KG1 (cell line): ENCODE measurements around the gene EGLN2.
"Not testable (repeated sequence)": the region's sequence is repeated elsewhere in the genome, so short reads cannot be mapped to it uniquely, and the experiment has no call there.

Experiments used
- DNase-seq: peaks from one replicate; lab custom pipeline; 2025; lab: John Stamatoyannopoulos, UW

Gene EGLN2

DNA sequence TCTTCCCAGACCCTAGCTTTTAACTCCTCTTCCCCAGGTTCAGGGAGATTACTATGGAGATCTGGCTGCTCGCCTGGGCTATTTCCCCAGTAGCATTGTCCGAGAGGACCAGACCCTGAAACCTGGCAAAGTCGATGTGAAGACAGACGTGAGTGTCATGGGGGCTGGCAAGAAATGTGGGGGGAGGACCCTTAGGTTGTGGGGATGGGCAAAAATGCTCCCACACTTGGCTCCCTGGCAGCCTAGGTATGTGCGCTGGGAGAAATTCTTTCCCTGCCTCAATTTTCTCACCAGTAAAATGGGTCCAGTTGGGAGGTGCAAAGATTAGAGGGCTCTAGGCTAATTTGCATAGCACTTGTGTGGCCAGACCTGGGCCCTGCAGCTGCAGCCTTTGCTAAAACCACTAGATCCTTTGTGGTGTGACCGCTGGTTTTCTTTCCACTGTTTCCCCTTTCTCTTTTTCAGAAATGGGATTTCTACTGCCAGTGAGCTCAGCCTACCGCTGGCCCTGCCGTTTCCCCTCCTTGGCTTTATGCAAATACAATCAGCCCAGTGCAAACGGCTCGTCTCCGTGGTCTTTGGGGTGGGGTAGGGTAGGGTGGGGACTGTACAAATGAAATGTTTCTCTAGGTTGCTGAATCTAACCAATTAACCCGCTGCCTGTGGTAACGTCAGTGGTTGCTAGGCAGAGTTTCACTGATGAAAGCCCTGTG lies 21.9 kb upstream of the EGLN2 start:
- DNase-seq = peak; percentile 87

DNA sequence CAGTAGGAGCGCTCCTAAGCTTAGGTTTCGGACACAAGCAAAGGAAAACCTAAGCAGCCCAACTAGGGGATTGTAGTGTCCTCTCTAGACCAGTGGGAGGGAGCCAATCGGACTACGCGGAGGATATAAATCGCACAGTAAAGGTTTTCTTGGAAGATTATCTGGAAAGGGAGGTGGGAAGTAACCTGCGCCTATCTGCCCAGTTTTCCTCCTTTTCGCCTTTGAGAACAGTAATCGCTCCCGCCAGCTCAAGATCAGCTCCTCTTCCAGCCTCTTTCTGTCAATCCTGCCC lies 21.4 kb upstream of the EGLN2 start:
- DNase-seq = no peak

DNA sequence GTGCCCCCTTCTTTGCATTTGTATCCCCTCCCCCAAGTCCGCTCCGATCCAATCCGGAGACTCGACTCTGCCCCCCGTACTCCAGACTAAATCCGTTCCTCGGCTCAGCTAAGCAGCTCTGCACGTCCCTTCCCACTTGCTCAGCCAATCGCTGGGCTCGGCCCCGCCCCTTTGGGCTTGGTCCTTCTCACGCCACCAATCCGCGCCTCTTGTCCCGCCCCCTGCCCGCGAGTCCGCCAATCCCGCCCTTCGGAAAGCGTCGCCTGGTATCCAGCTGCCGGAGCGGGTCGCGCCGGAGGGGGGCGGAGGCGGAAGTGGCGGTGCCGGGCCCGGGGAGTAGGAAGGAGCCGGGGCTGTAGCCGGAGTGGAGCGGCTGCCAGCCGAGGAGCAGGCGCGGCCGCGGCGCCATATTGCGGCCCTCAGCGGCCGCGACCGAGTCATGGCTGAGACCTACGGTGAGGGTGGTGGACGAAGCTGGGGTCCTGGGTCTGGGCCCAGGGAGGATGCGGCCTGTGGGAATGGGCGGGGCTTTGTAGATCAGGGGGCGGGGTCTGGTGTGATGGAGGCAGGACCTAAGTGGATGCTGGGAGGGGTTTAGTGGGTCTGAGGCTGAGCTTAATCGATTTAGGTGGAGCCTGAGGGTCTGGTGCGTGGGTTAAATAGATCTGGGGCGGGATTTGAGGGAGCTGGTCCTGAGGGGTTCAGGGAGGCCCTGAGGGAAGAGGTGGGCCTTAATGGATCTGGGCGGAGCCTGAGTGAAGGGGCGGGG lies 20.9 kb upstream of the EGLN2 start, which contains the start of gene RAB4B:
TSS of gene RAB4B (plus strand) at position 311 of the 769 bp plus-strand sequence. CDS start at position 440, 129 bp downstream.
- peak; percentile 93 for DNase-seq

DNA sequence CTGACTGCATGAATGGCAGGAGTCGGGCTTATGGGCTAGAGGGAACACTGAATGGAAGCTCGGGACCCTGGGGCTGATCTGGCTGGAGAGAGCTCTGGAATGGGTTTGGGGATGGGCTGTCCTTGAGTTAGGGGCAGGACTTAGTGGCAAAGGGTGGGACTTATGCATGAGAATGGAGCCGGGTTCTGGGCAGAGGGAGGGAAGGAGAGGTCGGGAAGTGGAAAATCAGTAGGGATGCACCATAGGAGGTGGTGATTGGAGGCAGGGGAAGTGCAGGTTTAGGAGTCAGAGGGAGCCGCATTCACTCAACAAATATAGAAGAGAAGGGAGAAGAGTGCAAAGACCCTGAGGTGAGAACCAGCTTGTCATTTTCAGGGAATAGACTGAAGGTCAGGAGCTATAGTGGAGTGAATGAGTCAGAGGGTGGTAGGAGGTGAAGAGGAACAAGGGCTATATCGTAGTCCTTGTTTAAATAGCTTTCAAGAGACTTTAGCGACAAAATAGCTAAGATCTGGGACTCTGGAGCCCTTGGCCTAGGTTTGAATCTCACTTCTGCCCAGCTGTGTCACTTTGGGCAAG lies 20.2 kb upstream of the EGLN2 start:
- DNase-seq = no peak

DNA sequence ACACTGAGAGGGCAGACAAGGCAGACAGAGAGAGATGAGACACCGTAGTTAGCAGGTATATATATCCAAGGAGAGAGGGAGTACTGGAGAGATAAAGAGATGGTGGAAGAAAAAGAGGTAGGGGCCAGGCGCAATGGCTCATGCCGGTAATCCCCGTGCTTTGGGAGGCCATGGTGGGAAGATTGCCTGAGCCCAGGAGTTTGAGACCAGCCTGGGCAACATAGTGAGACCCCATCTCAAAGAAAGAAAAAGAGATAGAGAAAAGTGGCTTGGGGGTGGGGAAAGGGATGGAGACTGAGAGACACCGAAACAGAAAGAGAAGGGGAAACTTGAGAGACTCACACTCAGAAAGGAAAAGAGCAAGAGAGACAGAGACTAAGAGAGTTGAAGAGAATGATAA lies 18.4 kb upstream of the EGLN2 start:
- DNase-seq = no peak

DNA sequence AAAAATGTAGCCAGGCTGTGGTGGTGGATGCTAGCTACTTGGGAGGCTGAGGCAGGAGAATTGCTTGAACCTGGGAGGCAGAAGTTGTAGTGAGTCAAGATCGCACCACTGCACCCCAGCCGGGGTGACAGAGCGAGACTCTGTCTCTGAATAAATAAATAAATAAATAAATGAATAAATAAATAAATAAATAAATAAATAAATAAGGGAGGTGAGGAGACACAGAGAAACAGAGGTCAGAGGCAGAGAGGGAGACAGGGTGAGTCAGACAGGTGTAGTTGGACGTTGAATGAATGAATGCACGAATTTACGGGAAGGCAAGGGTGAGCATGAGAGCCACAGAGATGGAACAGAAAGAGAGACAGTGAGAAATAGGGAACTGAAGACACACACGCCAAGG lies 17.9 kb upstream of the EGLN2 start:
- DNase-seq = no peak

DNA sequence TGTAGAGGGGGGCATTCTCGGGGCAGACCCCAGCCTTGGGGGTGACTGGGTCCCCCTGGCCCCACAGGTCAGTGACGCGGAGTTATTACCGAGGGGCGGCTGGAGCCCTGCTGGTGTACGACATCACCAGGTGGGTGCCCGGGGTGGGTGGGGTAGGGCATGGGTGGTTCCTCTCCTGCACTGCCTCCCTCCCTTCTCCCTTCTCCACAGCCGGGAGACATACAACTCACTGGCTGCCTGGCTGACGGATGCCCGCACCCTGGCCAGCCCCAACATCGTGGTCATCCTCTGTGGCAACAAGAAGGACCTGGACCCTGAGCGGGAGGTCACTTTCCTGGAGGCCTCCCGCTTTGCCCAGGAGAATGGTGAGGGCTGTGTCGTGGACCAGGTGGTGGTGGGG lies 15.3 kb upstream of the EGLN2 start:
- no peak for DNase-seq

DNA sequence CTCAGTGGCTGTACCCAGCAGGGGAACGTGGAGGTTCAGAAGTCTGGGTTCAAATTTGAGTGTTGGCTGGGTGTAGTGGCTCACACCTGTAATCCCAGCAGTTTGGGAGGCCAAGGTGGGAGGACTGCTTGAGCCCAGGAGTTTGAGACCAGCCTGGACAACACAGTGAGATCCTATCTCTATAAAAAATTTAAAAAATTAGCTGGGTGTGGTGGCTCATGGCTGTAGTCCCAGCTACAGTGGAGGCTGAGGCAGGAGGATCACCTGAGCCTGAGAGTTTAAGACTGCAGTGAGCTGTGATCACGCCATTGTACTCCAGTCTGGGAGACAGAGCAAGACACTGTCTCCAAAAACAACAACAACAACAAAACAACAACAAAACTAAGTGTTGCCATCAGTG lies 14.8 kb upstream of the EGLN2 start:
- DNase-seq = not testable (repeated sequence)

DNA sequence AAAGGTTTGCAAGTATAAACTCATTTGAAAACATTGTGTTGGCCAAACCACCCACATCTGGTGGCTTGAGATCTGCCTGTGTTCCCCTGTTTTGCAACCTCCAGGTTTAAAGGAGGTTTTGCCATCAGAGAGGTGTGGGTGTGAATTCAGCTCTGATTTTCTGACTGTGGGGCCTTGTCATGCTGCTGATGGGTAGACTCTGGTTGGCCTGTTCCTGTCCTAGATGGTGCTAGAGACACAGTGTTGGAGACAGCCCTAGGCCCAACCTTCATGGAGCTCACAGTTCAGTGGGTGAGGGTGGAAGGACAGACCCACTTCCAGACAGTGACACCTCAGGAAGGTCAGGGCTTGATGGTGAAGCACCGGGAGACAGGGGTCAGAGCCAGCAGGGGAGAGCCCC lies 13.5 kb upstream of the EGLN2 start:
- DNase-seq = no peak

DNA sequence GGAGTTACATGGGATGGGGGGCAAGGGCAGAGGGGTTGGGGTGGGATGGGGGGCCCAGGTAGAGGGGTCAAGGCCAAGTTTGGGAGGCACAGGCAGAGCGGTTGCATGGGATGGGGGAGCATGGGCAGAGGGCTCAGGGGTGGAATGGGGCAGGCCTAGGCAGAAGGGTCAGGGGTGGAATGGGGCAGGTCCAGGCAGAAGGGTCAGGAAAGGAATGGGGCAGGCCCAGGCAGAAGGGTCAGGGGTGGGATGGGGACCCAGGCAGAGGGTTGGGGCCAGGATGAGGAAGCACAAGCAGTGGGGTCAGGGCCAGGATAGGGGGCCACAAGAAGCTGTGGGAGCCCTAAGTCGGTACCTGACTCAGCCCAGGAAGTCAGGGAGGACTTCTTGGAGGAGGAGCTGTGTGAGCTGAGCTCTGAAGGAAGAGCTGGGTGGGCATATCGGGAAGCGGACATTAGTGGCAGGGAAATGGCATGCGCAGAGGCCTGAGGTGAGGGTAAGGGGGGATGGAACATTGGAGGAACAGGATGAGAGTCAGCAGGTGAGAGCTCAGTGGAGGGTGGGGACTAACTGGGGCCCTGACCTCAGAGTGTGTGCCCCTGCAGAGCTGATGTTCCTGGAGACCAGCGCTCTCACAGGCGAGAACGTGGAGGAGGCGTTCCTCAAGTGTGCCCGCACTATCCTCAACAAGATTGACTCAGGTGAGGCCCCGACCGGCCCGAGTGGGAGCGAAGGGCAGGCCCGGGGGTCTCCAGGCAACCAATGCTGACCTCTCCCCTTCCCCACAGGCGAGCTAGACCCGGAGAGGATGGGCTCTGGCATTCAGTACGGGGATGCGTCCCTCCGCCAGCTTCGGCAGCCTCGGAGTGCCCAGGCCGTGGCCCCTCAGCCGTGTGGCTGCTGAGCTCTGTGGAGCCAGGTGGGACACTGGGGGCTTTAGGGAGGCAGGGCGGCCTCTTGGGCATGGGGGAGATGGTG lies 12.6 kb upstream of the EGLN2 start:
- DNase-seq = no peak

DNA sequence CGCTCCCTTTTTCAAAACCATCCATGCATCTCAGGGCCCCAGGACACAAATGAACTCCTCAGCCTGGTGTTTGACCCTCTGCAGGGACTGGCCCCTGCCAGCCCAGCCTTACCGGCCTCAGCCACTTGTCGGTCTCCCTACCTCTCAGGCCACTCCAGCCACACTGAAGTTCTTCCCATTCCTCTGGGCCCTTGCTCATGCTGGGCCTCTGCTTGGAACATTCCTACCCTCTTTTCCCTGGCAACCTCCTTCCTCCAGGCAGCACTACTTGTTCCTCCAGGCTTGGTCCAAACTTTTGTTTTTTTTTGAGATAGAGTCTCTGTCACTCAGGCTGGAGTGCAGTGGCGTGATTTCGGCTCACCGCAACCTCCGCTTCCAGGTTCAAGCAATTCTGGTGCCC lies 7.6 kb upstream of the EGLN2 start:
- no peak for DNase-seq

DNA sequence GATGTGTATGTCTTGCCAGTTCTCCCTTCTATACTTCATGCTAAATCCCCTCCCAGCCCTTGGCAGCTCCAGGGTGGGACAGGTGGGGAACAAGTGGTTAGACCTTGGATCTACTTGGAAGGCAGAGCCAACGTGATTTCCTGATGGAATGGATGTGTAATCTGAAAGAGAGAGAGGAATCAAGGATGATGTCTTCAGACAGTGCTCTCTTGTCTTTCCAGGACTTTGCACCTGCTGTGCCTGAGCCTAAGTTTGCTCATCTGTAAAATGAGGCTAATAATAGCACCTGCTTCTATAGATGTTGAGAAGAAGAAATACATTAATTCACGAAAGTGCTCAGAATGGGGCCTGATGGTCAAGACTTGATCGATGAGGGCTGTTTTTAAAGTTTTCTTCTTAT lies 7.0 kb upstream of the EGLN2 start:
- no peak for DNase-seq

DNA sequence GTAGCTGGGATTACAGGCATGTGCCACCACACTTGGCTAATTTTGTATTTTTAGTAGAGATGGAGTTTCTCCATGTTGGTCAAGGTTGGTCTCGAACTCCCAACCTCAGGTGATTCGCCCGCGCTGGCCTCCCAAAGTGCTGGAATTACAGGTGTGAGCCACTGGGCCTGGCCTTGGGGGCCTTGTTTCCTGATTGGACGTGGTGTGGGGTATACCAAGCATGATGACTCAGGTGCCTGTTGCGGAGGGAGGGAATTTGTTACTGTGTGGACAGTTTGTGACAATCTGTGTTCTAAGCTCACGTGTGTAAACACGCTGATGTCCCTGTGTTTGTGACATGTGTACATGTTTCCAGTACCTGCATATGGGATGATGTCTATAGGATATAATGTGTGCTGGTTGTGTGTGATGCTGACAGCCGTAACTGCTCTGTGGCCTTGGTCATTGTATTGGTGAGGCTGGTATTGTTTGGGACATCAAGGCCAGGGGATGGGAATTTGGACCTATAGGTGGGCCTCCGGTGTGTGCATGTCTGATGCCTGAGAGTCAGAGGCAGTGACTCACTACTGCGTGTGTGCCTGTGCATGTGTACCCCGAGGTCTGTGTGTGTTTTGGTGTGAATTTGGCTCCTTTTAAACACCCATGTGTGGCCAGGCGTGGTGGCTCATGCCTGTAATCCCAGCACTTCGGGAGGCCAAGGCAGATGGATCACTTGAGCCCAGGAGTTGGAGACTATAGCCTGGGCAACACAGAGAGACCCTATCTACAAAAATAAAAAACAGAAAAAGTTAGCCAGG lies 1.6 kb upstream of the EGLN2 start:
- no peak for DNase-seq

DNA sequence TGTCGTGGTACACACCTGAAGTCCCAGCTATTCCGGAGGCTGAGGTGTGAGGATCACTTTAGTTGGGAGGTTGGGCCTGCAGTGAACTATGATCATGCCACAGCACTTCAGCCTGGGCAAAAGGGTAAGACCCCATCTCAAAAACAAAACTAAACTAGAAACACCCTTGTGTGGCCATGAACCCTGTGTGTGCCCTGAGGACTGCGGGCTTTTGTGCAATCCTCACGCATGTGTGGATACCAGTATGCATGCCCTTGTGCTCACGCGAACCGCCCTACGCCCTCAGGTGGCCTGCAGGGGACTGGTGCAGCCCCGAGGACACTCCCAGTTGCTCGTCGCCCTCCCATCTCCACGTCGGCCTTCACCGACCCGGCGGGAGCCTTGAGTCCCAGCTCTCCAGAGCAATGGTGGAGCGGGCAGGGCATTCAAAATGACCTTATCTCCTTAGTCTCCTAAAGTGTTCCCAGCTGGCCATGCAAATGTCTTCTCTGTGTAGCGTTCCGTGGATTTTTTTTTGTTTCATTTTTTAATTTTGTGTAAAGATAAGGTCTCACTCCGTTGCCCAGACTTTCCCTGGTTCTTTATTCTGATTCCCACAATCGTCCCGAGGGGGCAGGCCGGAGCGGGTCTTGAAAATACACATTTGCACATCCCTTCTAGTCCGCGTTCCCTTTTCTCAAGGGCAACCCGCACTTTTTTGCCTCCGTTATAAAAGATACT lies 868 bp upstream of the EGLN2 start:
- peak; percentile 12 for DNase-seq

DNA sequence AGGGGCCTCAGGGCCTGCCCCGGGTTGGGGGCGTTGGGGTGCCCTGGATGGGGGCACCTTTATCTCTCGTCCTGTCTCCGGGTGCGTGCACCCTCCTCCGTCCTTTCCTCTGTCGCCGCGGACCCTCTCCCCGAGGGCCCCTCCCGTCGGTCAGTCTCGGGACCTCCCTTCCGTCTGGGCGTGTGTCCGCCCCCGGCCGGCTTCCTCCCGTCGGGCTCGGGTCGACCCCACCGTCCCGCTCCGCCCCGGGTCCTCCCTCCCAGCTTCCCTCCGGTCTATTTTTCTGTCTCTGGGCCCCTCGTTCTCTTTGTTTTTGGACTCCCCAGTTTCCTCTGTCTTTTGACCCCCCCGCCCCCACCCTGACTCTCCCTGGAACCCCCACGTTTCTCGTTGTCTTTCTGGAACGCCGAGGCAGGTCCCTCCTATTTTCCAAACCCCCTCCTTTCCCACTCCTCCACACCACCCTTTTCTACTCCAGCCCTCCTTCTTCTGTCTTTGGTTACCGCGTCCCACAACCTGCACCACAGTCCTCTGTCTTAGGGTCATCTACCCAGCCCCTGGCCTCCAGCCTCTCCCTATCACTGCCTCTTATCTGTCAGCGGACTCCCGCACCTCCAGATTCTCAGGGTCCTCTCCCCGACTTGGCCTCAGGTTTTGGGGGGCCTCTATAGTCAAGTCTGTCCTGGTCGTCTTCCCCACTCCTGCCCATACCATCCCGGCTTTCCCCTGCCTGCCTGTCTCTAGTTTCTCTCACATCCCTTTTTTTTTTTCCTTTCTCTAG lies 757 bp downstream of the EGLN2 start:
- no peak for DNase-seq

DNA sequence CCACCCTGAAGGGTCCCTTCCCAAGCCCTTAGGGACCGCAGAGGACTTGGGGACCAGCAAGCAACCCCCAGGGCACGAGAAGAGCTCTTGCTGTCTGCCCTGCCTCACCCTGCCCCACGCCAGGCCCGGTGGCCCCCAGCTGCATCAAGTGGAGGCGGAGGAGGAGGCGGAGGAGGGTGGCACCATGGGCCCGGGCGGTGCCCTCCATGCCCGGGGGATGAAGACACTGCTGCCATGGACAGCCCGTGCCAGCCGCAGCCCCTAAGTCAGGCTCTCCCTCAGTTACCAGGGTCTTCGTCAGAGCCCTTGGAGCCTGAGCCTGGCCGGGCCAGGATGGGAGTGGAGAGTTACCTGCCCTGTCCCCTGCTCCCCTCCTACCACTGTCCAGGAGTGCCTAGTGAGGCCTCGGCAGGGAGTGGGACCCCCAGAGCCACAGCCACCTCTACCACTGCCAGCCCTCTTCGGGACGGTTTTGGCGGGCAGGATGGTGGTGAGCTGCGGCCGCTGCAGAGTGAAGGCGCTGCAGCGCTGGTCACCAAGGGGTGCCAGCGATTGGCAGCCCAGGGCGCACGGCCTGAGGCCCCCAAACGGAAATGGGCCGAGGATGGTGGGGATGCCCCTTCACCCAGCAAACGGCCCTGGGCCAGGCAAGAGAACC lies 1.5 kb downstream of the EGLN2 start:
- DNase-seq = no peak

DNA sequence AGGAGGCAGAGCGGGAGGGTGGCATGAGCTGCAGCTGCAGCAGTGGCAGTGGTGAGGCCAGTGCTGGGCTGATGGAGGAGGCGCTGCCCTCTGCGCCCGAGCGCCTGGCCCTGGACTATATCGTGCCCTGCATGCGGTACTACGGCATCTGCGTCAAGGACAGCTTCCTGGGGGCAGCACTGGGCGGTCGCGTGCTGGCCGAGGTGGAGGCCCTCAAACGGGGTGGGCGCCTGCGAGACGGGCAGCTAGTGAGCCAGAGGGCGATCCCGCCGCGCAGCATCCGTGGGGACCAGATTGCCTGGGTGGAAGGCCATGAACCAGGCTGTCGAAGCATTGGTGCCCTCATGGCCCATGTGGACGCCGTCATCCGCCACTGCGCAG lies 2.0 kb downstream of the EGLN2 start:
- DNase-seq = no peak

DNA sequence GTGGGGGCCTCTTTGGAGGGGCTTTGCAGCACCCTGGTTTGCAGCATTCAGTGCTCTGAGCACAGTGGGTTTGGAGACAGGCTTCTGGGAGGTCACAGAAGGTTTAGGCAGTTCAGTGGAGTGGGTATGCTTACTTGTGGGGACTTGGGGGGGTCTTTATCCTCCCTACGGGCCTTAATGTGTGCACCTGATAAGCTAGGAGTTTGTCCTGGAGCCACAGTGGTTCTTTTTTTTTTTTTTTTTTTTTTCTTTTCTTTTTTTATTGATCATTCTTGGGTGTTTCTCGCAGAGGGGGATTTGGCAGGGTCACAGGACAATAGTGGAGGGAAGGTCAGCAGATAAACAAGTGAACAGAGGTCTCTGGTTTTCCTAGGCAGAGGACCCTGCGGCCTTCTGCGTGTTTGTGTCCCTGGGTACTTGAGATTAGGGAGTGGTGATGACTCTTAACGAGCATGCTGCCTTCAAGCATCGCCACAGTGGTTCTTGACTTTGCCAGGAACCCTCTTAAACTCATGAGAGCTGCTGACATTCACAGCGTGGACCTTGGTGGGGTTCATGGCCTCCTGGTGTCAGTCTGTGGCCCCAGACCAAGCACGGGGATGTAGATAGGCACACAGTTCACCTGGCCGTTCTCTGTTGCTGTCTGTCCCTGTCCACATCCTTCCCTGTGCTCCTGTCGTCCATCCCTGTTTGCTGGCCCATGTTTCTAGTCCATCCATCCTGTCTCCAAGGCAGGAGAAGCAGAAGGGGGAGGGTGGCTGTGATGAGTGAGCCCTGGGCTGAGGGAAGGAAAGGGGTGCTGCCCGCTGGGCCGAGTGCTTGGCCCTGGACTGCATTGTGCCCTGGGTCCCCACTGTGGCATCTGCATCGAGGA lies 2.7 kb downstream of the EGLN2 start:
- DNase-seq = no peak
